Skeletal muscle cell (primary cell): ENCODE results near the gene DNAH11.
"Not testable (repeated sequence)": the region's sequence is repeated elsewhere in the genome, so short reads cannot be mapped to it uniquely, and the experiment has no call there.

Experiments
- DNase-seq: peaks from one replicate; pipeline ENCODE4 v3.0.0-alpha.2; 2010; ENCODE audit warnings: low read depth
- H3K4me3 ChIP-seq: 2 replicates; pipeline ENCODE4 v1.5.1; 2011; ENCODE audit warnings: low read depth, mild to moderate bottlenecking, control low read depth, low read length, moderate library complexity

Gene DNAH11

GRCh38 chr7:21616091-21616490 is 73.3 kb downstream of the DNAH11 start:
- no peak overlapping the region for H3K4me3 ChIP-seq
- no peak for DNase-seq

GRCh38 chr7:21616796-21617436 is 74.1 kb downstream of the DNAH11 start:
- no peak for DNase-seq
- H3K4me3 ChIP-seq, result no peak overlapping the region

GRCh38 chr7:21617513-21617912 is 74.7 kb downstream of the DNAH11 start:
- no peak overlapping the region for H3K4me3 ChIP-seq

GRCh38 chr7:21617916-21618390 is 75.1 kb downstream of the DNAH11 start:
- H3K4me3 ChIP-seq, result no peak overlapping the region
- DNase-seq, result peak; percentile 13

More at GRCh38 chr7:21617513-21617912, 74.7 kb downstream of the DNAH11 start:
- no peak for DNase-seq

- no peak overlapping the region for H3K4me3 ChIP-seq
- DNase-seq, result no peak
Measured at GRCh38 chr7:21618706-21619105, 75.9 kb downstream of the DNAH11 start.

GRCh38 chr7:21620054-21620453 is 77.2 kb downstream of the DNAH11 start:
- no peak for DNase-seq
- no peak overlapping the region for H3K4me3 ChIP-seq

GRCh38 chr7:21624320-21624719 is 81.5 kb downstream of the DNAH11 start:
- no peak for DNase-seq
- no peak overlapping the region for H3K4me3 ChIP-seq

- no peak overlapping the region for H3K4me3 ChIP-seq
- no peak for DNase-seq
Measured at GRCh38 chr7:21636694-21637093, 93.9 kb downstream of the DNAH11 start.

GRCh38 chr7:21639206-21639868 is 96.5 kb downstream of the DNAH11 start:
- H3K4me3 ChIP-seq, result no peak overlapping the region
- DNase-seq, result no peak

GRCh38 chr7:21640105-21640504 is 97.3 kb downstream of the DNAH11 start:
- no peak for DNase-seq

GRCh38 chr7:21641546-21641945 is 98.7 kb downstream of the DNAH11 start:
- no peak for DNase-seq
- no peak overlapping the region for H3K4me3 ChIP-seq

More at GRCh38 chr7:21640105-21640504, 97.3 kb downstream of the DNAH11 start:
- no peak overlapping the region for H3K4me3 ChIP-seq

GRCh38 chr7:21642422-21642821 is 99.6 kb downstream of the DNAH11 start:
- H3K4me3 ChIP-seq, result no peak overlapping the region
- DNase-seq, result no peak

GRCh38 chr7:21651697-21652096 is 108.9 kb downstream of the DNAH11 start:
- no peak for DNase-seq
- H3K4me3 ChIP-seq, result no peak overlapping the region

- no peak overlapping the region for H3K4me3 ChIP-seq
- no peak for DNase-seq
Measured at GRCh38 chr7:21653623-21654022, 110.8 kb downstream of the DNAH11 start.

- no peak for DNase-seq
- no peak overlapping the region for H3K4me3 ChIP-seq
Measured at GRCh38 chr7:21656081-21656480, 113.2 kb downstream of the DNAH11 start.

- no peak for DNase-seq
- no peak overlapping the region for H3K4me3 ChIP-seq
Measured at GRCh38 chr7:21656796-21657195, 114.0 kb downstream of the DNAH11 start.

GRCh38 chr7:21670496-21670895 is 127.7 kb downstream of the DNAH11 start:
- no peak overlapping the region for H3K4me3 ChIP-seq
- DNase-seq, result no peak

GRCh38 chr7:21671859-21672258 is 129.0 kb downstream of the DNAH11 start:
- DNase-seq, result no peak
- no peak overlapping the region for H3K4me3 ChIP-seq

- no peak overlapping the region for H3K4me3 ChIP-seq
- no peak for DNase-seq
Measured at GRCh38 chr7:21675255-21675654, 132.4 kb downstream of the DNAH11 start.

- no peak for DNase-seq
- H3K4me3 ChIP-seq, result no peak overlapping the region
Measured at GRCh38 chr7:21690705-21691104, 147.9 kb downstream of the DNAH11 start.

- not testable (repeated sequence) for H3K4me3 ChIP-seq, DNase-seq
Measured at GRCh38 chr7:21691146-21691545, 148.3 kb downstream of the DNAH11 start.
